Adrenal gland (tissue), 12 donors: Measurements from ENCODE around the gene AGTPBP1. TPM values are rescaled to one million over a fixed set of nuclear protein-coding genes. Genes with fewer than 3 reads are reported as not detected.

Experiments
- DNase-seq, 7 donors: peaks; one replicate each; pipeline ENCODE4 v3.0.0-alpha.2; 2019 to 2020
- H3K27ac ChIP-seq, 5 donors: fragments of 200-600 bp; sonication (generic) in 4 of 5; 1 replicate in 3 of 5; 2 replicates in 2 of 5; pipeline versions ENCODE4 v1.5.1 to v1.8.0; 2016 to 2020; ENCODE audit warnings: mild to moderate bottlenecking in 1 of 5
- H3K27me3 ChIP-seq: fragments of 200-600 bp; 2 replicates; pipeline ENCODE4 v1.8.0; 2021
- H3K36me3 ChIP-seq, 2 donors: fragments of 200-600 bp; replicated peaks in 1 of 2; 1 replicate in 1 of 2; 2 replicates in 1 of 2; pipeline versions ENCODE4 v1.5.1 to v1.8.0; 2018 to 2022
- H3K4me1 ChIP-seq, 2 donors: fragments of 200-600 bp; replicated peaks in 1 of 2; 1 replicate in 1 of 2; 2 replicates in 1 of 2; pipeline versions ENCODE4 v1.5.1 to v1.8.0; 2018 to 2021
- H3K4me3 ChIP-seq, 4 donors: fragments of 200-600 bp; sonication (generic) in 3 of 4; one replicate each; pipeline ENCODE4 v1.5.1; 2016 to 2018
- H3K9me3 ChIP-seq, 3 donors: fragments of 200-600 bp; sonication (generic) in 1 of 3; replicated peaks in 1 of 3; 1 replicate in 2 of 3; 2 replicates in 1 of 3; pipeline versions ENCODE4 v1.5.1 to v1.8.0; 2016 to 2021
- CTCF ChIP-seq, 6 experiments: fragments of 450-650 bp in 4 of 6; fragments of 200-600 bp in 2 of 6; sonication (generic) in 1 of 6; IDR thresholded peaks; 1 replicate in 5 of 6; 2 replicates in 1 of 6; pipeline versions ENCODE4 v1.5.1 to v1.8.0; 2016 to 2021; ENCODE audit warnings: antibody characterized with exemption in 6 of 6, mild to moderate bottlenecking in 2 of 6, moderate library complexity in 1 of 6
- POLR2A ChIP-seq, 2 donors: fragments of 450-650 bp; IDR thresholded peaks; one replicate each; pipeline ENCODE4 v1.6.1; 2017; ENCODE audit warnings: antibody characterized with exemption in 2 of 2, mild to moderate bottlenecking in 2 of 2, moderate library complexity in 1 of 2
- WGBS, 4 donors: extraction: QIAGEN DNeasy Blood & Tissue Kit in 2 of 4; methylation state at CpG; one replicate each; pipeline versions ENCODE4 v1.1.5 to v1.1.7; 2013 to 2017; 5-methylcytosine and 5-hydroxymethylcytosine counted together
- intact Hi-C, 2 donors: fragments of 100-400 bp; cut with DNase I; formaldehyde crosslinking; loops; one replicate each; pipeline versions ENCODE4 v1.14.1 to v1.15.0; 2022 to 2023
- polyA plus RNA-seq, 3 donors: library from polyadenylated mRNA; stranded (reverse); fragments of 200-250 nt in 2 of 3; fragments of 350-450 nt in 1 of 3; fragmentation: Illumina TruSeq in 1 of 3; extraction: RNeasy Lipid Tissue Mini Kit (QIAGEN cat#74804) in 1 of 3; gene quantifications; one replicate each; pipeline ENCODE4 v1.2.3, GENCODE V29; 2013 to 2014
- total RNA-seq, 9 donors: library from RNA; depleted of rRNA in 4 of 9; stranded (reverse); fragments of >200 nt in 4 of 9; fragments of 120-200 nt in 1 of 9; fragmentation: NEBNext Ultra II Directional in 1 of 9; extraction: Animal tissue kit (Norgen Biotek cat#: 25700) in 1 of 9; gene quantifications; one replicate each; pipeline versions ENCODE4 v1.1.0 to v1.2.4, GENCODE V29; 2013 to 2023
- donor health status: healthy with polysubstance abuse.
- donor health status: Bipolar disorder and iron deficiency.
- donor health status: DM: yes; HTN: yes; CAD: no.
- donor health status: DM: no; HTN: no; CAD: no.
- donor health status: DM: no; HTN: no; CAD: no.
- donor health status: DM: yes; HTN: yes; CAD: no.

AGTPBP1 gene
- total and polyA plus RNA-seq, 12 donors: 4.2 to 27.5 (median 11.6) TPM

DNA sequence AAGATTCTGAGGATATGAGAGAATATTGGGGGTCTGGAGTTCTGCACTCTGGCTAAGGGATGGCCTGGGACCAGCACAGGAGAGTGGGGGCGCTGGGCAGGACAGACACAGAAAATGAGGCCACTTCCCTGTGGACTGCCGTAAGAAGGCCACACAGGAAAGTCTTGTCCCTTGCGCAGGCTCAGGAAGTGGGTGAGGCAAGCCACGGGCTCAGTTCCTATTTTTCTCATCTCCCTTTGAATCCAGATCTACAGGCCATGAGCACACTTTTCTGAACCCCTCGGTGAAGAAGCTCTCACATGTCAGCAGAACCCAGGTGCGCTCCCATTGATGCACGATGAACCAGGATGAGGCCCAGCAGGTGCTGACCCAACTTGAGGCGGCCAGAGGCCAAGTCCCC lies 207.4 kb downstream of the AGTPBP1 start:
- no peak overlapping the region for H3K4me3 ChIP-seq
- H3K36me3 ChIP-seq: no peaks in the 10 kb centered on the region
- H3K27me3 ChIP-seq: no peaks in the 10 kb centered on the region
- 78 to 84% (median 82%) methylated on average over 7 to 8 of the region's 8 CpGs for WGBS, 4 donors
- TF ChIP-seq POLR2A (IDR thresholded peaks at IDR 0.05): no peak
- TF ChIP-seq CTCF (IDR thresholded peaks at IDR 0.05): no peak
- no peak overlapping the region for H3K27ac ChIP-seq
- H3K9me3 ChIP-seq: no peaks in the 10 kb centered on the region
- no peaks in the 10 kb centered on the region for H3K4me1 ChIP-seq
- DNase-seq: peak in 2 of 7 donors; percentile 16 to 26
- intact Hi-C loops: no loop called here

GRCh38 chr9:85533538-85533937 lies 208.2 kb downstream of the AGTPBP1 start:
- H3K36me3 ChIP-seq: no peaks in the 10 kb centered on the region
- no peak for TF ChIP-seq CTCF (IDR thresholded peaks at IDR 0.05)
- no peak for TF ChIP-seq POLR2A (IDR thresholded peaks at IDR 0.05)
- WGBS, 4 donors: 88 to 93% (median 89%) methylated on average over 4 of the region's 4 CpGs
- no peaks in the 10 kb centered on the region for H3K4me1 ChIP-seq
- H3K27me3 ChIP-seq: no peaks in the 10 kb centered on the region
- DNase-seq: no peak
- H3K27ac ChIP-seq: no peak overlapping the region
- no peaks in the 10 kb centered on the region for H3K9me3 ChIP-seq
- no peak overlapping the region for H3K4me3 ChIP-seq
- intact Hi-C loops: no loop called here

DNA sequence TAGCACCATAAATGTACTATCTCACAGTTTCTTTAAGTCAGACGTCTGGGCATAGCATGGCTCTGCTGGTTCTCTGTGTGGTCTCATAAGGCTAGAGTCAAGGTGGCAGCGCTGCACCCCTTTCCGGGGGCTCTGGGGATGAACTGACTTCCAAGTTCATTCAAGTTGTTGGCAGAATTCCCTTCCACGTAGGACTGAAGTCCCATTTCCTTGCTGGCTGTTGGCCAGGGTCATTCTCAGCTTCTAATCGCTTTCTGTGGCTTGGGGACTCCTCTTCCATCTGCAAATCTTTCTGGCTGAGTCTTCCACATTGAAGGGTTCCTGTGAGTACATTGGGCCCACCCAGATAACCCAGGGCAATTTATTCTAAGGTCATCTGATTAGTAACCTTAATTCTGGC lies 211.0 kb downstream of the AGTPBP1 start:
- H3K27me3 ChIP-seq: no peaks in the 10 kb centered on the region
- no peak overlapping the region for H3K4me3 ChIP-seq
- TF ChIP-seq POLR2A (IDR thresholded peaks at IDR 0.05): no peak
- TF ChIP-seq CTCF (IDR thresholded peaks at IDR 0.05): no peak
- intact Hi-C loops: no loop called here
- no peaks in the 10 kb centered on the region for H3K9me3 ChIP-seq
- no peak overlapping the region for H3K27ac ChIP-seq
- H3K36me3 ChIP-seq: no peaks in the 10 kb centered on the region
- 49 to 61% (median 53%) methylated on average over 5 of the region's 5 CpGs for WGBS, 4 donors
- H3K4me1 ChIP-seq: no peaks in the 10 kb centered on the region
- DNase-seq: peak in 1 of 7 donors; percentile 8

DNA sequence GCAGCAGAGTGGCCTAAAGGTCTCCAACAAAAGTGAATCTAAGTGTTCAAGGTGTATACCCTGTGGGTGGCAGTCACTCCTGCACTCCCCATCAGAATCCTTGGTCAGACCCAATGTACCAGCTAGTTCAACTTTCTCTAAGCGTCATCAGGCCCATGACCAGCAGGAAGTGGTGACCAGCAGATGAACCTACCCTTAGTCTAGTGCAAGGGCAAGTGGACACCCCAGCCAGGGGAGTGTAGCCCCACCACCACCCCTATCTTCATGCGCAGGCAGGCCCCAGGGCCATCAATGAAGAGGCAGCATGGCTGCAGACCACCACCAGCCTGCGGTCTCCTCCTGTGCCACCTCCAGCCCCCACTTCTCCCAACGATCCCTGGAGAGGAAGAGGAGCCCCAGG lies 213.1 kb downstream of the AGTPBP1 start:
- WGBS, 4 donors: 60 to 79% (median 75%) methylated on average over 4 of the region's 4 CpGs
- intact Hi-C loops: no loop called here
- H3K4me1 ChIP-seq: no peaks in the 10 kb centered on the region
- H3K27ac ChIP-seq: peak overlapping the region in 4 of 5 donors; percentile 3 to 68 (median 46)
- H3K36me3 ChIP-seq: no peaks in the 10 kb centered on the region
- no peaks in the 10 kb centered on the region for H3K27me3 ChIP-seq
- DNase-seq: peak in 2 of 7 donors; percentile 13 to 23
- H3K4me3 ChIP-seq: no peak overlapping the region
- no peak for TF ChIP-seq POLR2A (IDR thresholded peaks at IDR 0.05)
- TF ChIP-seq CTCF (IDR thresholded peaks at IDR 0.05): no peak
- H3K9me3 ChIP-seq: no peaks in the 10 kb centered on the region
